Hepatocyte (in vitro differentiated cells): Measurements from ENCODE around the gene COL10A1. TPM values are rescaled to one million over a fixed set of nuclear protein-coding genes. Genes with fewer than 3 reads are reported as not detected.
"Not testable (repeated sequence)": the region's sequence is repeated elsewhere in the genome, so short reads cannot be mapped to it uniquely, and the experiment has no call there.

ENCODE experiments used
- DNase-seq: peaks from one replicate; pipeline ENCODE4 v3.0.0-alpha.2; 2016; ENCODE audit warnings: low spot score
- H2AFZ ChIP-seq: fragments of 200-600 bp; sonication (generic); 2 replicates; pipeline ENCODE4 v1.6.0; 2016; ENCODE audit warnings: antibody characterized with exemption, mild to moderate bottlenecking
- H3K27ac ChIP-seq: fragments of 200-600 bp; sonication (generic); 2 replicates; pipeline ENCODE4 v1.5.1; 2016; ENCODE audit warnings: mild to moderate bottlenecking
- H3K27me3 ChIP-seq: fragments of 200-600 bp; sonication (generic); 2 replicates; pipeline ENCODE4 v1.6.1; 2016
- H3K36me3 ChIP-seq: fragments of 200-600 bp; sonication (generic); replicated peaks from 2 replicates; pipeline ENCODE4 v1.5.1; 2016; ENCODE audit warnings: low read depth; ENCODE audit not compliant: insufficient read depth
- H3K4me1 ChIP-seq: fragments of 200-600 bp; sonication (generic); 2 replicates; pipeline ENCODE4 v1.5.1; 2016; ENCODE audit warnings: mild to moderate bottlenecking, moderate library complexity; ENCODE audit not compliant: insufficient read depth
- H3K4me2 ChIP-seq: fragments of 200-600 bp; sonication (generic); 2 replicates; pipeline ENCODE4 v1.6.0; 2016
- H3K4me3 ChIP-seq: fragments of 200-600 bp; sonication (generic); 2 replicates; pipeline ENCODE4 v1.5.1; 2016; ENCODE audit warnings: mild to moderate bottlenecking
- H3K79me2 ChIP-seq: fragments of 200-600 bp; sonication (generic); 2 replicates; pipeline ENCODE4 v1.6.0; 2017; ENCODE audit warnings: mild to moderate bottlenecking
- H3K9me2 ChIP-seq: fragments of 200-600 bp; sonication (generic); replicated peaks from 2 replicates; pipeline ENCODE4 v1.6.0; 2017; ENCODE audit warnings: mild to moderate bottlenecking; ENCODE audit not compliant: insufficient read depth
- H3K9me3 ChIP-seq: fragments of 200-600 bp; sonication (generic); 2 replicates; pipeline ENCODE4 v1.5.1; 2016; ENCODE audit warnings: low read depth, mild to moderate bottlenecking
- H4K20me1 ChIP-seq: fragments of 200-600 bp; sonication (generic); 2 replicates; pipeline ENCODE4 v1.6.0; 2016; ENCODE audit warnings: mild to moderate bottlenecking; ENCODE audit not compliant: insufficient read depth, poor library complexity, severe bottlenecking
- CTCF ChIP-seq: fragments of 200-600 bp; sonication (generic); IDR thresholded peaks from 2 replicates; pipeline ENCODE4 v1.5.1; 2016; ENCODE audit warnings: antibody characterized with exemption, mild to moderate bottlenecking; ENCODE audit not compliant: poor library complexity
- EZH2 ChIP-seq: fragments of 200-600 bp; sonication (generic); IDR thresholded peaks from 2 replicates; pipeline ENCODE4 v1.6.1; 2016; ENCODE audit warnings: antibody characterized with exemption, mild to moderate bottlenecking, borderline replicate concordance
- EZH2phosphoT487 ChIP-seq: fragments of 200-600 bp; sonication (generic); IDR thresholded peaks from one replicate; pipeline ENCODE4 v1.6.1; 2018; ENCODE audit warnings: antibody characterized with exemption, mild to moderate bottlenecking, low read depth, moderate library complexity; ENCODE audit not compliant: unreplicated experiment, severe bottlenecking
- WGBS: methylation state at CpG from one replicate; pipeline ENCODE4 v1.1.6; 2016; ENCODE audit warnings: low lambda C conversion rate; ENCODE audit errors: missing lambda C conversion rate; 5-methylcytosine and 5-hydroxymethylcytosine counted together
- polyA plus RNA-seq: library from polyadenylated mRNA; unstranded; fragments of >200 nt; fragmentation: Nextera tagmentation; extraction: Ambion mirVana; gene quantifications from 2 replicates; pipeline ENCODE4 v1.2.1, GENCODE V29; 2016
- total RNA-seq: library from RNA; depleted of rRNA; stranded (reverse); fragments of >200 nt; gene quantifications from 2 replicates; pipeline ENCODE4 v1.2.3, GENCODE V29; 2014

The COL10A1 gene
- total and polyA plus RNA-seq, 2 experiments from 2014 or later, result 0.05 to 0.07 TPM

DNA sequence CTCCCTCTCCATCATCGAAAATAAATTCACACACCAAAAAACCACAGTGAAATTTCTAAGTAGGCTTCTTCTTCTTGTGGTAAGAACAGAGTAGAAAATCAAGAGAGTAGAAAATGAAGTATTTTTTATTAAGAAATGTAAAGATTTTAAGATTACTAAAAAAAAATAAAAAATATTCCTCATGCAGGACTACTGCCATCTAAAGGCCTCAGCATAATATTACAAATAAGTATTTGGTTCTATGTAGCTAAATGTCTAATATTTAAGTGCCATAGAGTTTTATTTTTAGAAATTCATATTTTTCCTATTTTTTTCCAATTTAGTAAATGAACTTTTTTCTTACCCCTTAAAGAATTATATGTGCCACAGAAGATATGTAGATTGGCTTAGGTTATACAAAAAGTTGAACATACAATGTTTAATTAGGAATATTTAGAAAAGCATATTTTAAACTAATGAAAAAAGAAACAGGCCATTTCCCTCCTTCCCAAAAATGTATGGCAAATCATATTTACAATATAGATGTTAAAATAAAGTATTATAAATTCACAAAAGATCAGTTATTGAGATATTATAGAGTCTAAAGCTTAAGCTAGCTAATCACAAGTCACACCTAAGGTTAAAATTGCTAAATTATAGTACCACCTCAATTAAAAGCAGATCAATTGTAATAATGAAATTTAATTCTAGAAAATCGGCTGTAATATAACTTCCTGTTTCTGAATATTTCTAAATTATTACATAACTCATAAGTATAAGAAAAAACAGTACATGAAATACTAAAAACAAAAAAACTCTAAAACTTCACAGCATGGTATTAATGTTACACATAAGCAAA is 28.7 kb downstream of the COL10A1 start:
- Histone ChIP-seq H3K9me2 (no peaks in the 10 kb centered on the region), H3K4me3 (no peak overlapping the region), H4K20me1 (no peaks in the 10 kb centered on the region), H2AFZ (no peak overlapping the region), H3K79me2 (peaks cover 7% of the 10 kb centered on the region), H3K27ac (no peak overlapping the region), H3K4me1 (peaks cover 11% of the 10 kb centered on the region), H3K36me3 (no peaks in the 10 kb centered on the region), H3K4me2 (no peak overlapping the region), H3K27me3 (no peaks in the 10 kb centered on the region), H3K9me3 (no peaks in the 10 kb centered on the region)
- no peak for DNase-seq
- TF ChIP-seq CTCF, result peak; percentile 70
- no peak for TF ChIP-seq EZH2phosphoT487
- WGBS, result 62% methylated on average over 2 of the region's 2 CpGs

GRCh38 chr6:116096048-116096759 is 29.7 kb downstream of the COL10A1 start:
- H4K20me1 ChIP-seq, H3K4me3 ChIP-seq, DNase-seq, H3K36me3 ChIP-seq, H3K9me2 ChIP-seq, H3K79me2 ChIP-seq, H3K9me3 ChIP-seq, H3K4me1 ChIP-seq, H3K27ac ChIP-seq, H3K4me2 ChIP-seq, H3K27me3 ChIP-seq, H2AFZ ChIP-seq: not testable (repeated sequence)
- 95% methylated on average over 9 of the region's 9 CpGs for WGBS

- Histone ChIP-seq H3K4me3 (no peak overlapping the region), H4K20me1 (no peaks in the 10 kb centered on the region), H3K27ac (no peak overlapping the region), H3K4me1 (no peaks in the 10 kb centered on the region), H2AFZ (no peak overlapping the region), H3K4me2 (no peak overlapping the region), H3K9me3 (no peaks in the 10 kb centered on the region), H3K9me2 (no peaks in the 10 kb centered on the region), H3K27me3 (no peaks in the 10 kb centered on the region), H3K36me3 (no peaks in the 10 kb centered on the region), H3K79me2 (no peaks in the 10 kb centered on the region)
- 92% methylated on average over 7 of the region's 7 CpGs for WGBS
- no peak for DNase-seq
- no peak for TF ChIP-seq EZH2phosphoT487
- no peak for TF ChIP-seq CTCF
- TF ChIP-seq EZH2, result no peak
Observed at GRCh38 chr6:116094041-116094440, 31.9 kb downstream of the COL10A1 start.

GRCh38 chr6:116090251-116090650 is 35.7 kb downstream of the COL10A1 start:
- Histone ChIP-seq H3K79me2 (no peaks in the 10 kb centered on the region), H3K4me2 (no peak overlapping the region), H2AFZ (no peak overlapping the region), H3K27me3 (no peaks in the 10 kb centered on the region), H3K4me1 (peaks cover 3% of the 10 kb centered on the region), H4K20me1 (no peaks in the 10 kb centered on the region), H3K4me3 (no peak overlapping the region), H3K9me3 (no peaks in the 10 kb centered on the region), H3K36me3 (no peaks in the 10 kb centered on the region), H3K9me2 (no peaks in the 10 kb centered on the region), H3K27ac (no peak overlapping the region)
- no peak for DNase-seq
- TF ChIP-seq EZH2phosphoT487, result no peak
- TF ChIP-seq CTCF, result no peak
- TF ChIP-seq EZH2, result no peak
- 95% methylated on average over 2 of the region's 2 CpGs for WGBS
